GM21576 (cell line): Measurements from ENCODE around the gene RNF121.

Experiments
- ATAC-seq: cut with Tn5 transposase; IDR thresholded peaks from one replicate; pipeline ENCODE4 v1.9.1; 2021; ENCODE audit warnings: mild to moderate bottlenecking, moderate library complexity; ENCODE audit not compliant: unreplicated experiment

RNF121 gene

GRCh38 chr11:72030472-72031045 lies 101.7 kb downstream of the RNF121 start:
- ATAC-seq: no peak

- no peak for ATAC-seq
Measured at GRCh38 chr11:72036687-72037086, 107.8 kb downstream of the RNF121 start.

DNA sequence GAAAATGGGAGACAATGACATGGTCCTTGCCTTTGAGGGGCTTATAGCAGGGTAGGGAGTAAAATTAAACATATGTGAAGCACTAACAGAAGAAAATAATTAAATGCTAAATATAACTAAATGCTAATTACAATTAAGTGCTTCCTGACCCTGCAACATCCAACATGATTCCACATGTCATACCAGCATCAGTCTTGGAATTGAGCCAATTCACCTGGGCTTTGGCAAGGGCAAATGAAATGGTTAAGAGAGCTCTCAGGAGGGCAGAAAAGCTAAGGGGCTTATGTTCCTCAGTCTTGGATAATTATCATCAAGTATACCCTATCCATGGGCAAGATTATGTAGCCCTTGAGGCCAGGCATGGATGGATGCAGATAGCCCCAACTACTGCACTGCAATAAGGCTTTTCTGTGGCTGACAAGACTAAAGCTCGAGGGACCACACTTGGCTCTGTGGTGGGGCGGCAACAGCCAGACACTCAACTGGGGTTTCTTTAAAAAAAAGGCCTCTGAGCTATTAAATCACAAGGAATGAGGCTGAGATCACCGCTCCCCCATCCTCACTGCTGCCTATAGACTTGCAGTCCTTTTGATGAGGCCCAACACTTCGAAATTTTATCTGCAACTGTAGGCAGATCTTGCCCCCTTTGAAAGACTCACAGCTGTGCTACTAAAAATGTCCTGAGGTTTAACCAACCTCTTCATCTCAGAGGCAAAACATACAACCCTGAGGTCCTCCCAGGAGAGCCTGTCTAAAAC lies 108.9 kb downstream of the RNF121 start:
- ATAC-seq: no peak

- ATAC-seq: no peak
Measured at GRCh38 chr11:72038491-72038890, 109.6 kb downstream of the RNF121 start.

DNA sequence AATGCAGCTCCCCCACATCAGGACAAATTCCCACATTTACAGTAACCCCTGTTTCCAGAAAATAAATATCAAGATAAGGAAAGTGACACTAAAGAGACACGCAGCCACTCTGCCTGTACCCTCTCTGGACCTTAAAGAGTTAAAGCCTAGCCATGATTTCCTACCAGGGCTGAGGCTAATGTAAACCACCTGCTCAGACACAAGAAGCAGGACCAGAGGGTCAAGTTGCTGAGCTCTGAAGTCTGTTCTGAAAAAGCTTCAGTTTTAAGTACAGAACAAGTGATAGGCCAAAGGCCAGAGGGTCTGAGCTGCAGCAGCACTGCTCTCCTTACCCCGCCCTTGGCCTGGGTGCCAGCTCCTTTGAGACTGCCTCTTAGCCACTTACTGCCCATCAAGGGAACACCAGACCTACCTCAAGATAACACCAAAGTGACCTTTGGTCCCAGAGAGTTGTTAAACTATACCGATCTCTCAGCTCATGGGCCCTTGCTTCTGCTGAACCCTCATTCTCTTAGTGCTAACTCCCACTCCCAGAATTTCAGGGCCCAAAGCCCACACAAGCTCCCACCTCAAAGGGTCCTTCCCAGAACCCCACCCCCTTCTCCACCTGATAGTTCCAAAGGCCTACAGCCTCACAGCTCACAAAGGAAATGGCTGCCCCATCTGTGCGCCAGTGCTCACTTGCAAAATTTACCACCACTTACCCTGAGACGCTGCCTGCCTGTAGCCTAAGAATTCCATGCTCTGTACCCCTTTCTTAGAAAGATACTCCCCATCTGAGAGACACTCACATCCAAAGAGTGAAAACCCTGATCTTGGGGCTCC lies 110.4 kb downstream of the RNF121 start:
- ATAC-seq: no peak

GRCh38 chr11:72039856-72040401 lies 111.1 kb downstream of the RNF121 start:
- no peak for ATAC-seq

DNA sequence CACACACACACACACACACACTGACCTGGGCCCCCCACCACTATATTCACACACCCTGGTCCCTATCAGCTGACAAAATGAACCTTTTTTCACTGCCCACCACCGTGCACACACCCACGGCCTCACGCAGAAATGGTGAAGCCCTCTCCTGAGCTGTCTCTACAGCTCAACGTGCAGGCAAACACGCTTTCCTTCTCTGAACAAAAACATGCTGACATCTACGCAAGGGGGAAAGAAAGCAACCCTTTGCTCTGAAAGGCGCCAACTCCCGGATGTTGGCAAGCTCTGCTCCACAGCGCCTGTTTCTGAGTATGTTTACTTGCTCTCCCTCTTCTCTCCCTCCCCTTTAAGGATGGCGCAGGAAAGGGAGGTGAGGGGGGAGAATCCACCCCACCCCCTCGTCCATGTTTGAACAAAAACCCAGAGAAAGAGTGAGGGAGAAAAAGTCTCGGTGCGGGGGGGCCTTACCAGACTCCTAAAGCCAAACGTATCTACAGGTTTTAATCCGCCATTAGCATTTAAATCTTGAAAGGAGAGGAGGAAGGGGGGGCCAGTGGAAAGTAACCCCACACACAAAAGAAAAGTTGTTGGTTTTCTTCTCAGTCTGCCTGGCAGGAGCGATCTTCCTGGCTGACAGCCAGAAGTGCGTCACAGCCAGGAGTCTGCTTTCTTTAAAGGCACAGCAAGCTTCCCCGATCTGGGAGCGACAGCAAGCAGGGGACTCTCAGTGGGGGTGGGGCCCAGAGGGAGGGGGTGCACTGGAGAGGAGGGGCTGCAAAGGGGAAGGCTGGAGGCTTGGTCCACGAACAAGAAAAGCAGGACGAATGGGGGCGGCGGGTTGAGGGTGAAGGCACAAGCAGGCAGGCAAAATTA lies 111.9 kb downstream of the RNF121 start:
- ATAC-seq: no peak

DNA sequence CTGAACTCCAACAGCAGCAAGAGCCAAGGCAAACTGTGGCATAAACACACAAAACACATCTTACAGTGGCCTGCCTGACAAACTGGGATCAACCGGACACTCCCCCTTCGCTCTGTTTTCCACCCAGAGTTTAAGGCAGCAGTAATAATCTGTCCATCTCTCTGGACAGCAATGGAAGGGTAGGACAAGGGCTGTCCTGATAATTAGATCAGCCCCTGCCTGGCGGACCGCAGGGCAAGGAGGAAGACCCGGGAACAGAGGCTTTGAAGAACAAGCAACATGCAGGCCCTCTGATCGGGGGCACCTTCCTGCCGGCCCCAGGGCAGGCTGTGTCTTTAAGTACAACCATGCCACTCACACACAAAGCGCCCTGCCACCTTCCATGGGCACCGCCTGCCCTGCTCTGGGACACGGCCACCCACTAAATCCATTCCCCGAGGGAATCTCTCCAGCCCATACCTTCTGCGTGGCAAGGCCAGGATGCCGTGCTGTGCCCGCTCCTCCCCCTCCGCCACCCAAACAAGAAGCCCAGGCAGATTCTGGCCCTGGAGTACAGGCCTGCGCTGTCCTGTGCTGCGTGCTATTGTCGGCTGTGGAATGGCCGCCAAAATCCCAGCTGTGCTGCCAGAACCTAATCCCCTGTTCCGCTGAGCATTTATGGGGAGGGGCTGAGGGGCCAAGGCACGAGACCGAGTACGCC lies 112.7 kb downstream of the RNF121 start:
- no peak for ATAC-seq

- ATAC-seq: no peak
Measured at GRCh38 chr11:72042064-72042745, 113.4 kb downstream of the RNF121 start.

GRCh38 chr11:72045849-72046248 lies 117.0 kb downstream of the RNF121 start:
- no peak for ATAC-seq
